Activated T-helper 1 cell treated with anti-CD3 and anti-CD28 coated beads, Interleukin-12 subunit alpha, Interleukin-12 subunit beta, Interleukin-2, Interleukin-4 antibody, amounts not matched to agents 30 ng/mL and 10 ng/mL and 1 ng/mL, durations not matched to agents 14 hours and 24 hours and 36 hours (primary cell): Measurements from ENCODE around the gene LRRC74A. TPM values are rescaled to one million over a fixed set of nuclear protein-coding genes. Genes with fewer than 3 reads are reported as not detected.

Experiments
- DNase-seq: peaks from one replicate; pipeline ENCODE4 v3.0.0; 2021; ENCODE audit warnings: low spot score
- H3K27ac Mint-ChIP-seq: one replicate; pipeline ENCODE4 v1.8.0; 2021; ENCODE audit warnings: mild to moderate bottlenecking, mixed read lengths
- H3K27me3 Mint-ChIP-seq: one replicate; pipeline ENCODE4 v1.8.0; 2022; ENCODE audit warnings: mild to moderate bottlenecking, moderate library complexity, mixed read lengths; ENCODE audit not compliant: insufficient read depth
- H3K36me3 Mint-ChIP-seq: one replicate; pipeline ENCODE4 v1.8.0; 2021; ENCODE audit warnings: low read depth, mixed read lengths
- H3K4me1 Mint-ChIP-seq: one replicate; pipeline ENCODE4 v1.8.0; 2021; ENCODE audit warnings: low read depth, mixed read lengths
- H3K4me3 Mint-ChIP-seq: one replicate; pipeline ENCODE4 v1.8.0; 2021; ENCODE audit warnings: mild to moderate bottlenecking, moderate library complexity, mixed read lengths
- H3K9me3 Mint-ChIP-seq: one replicate; pipeline ENCODE4 v1.8.0; 2021; ENCODE audit warnings: mixed read lengths
- intact Hi-C: fragments of 100-400 bp; cut with micrococcal nuclease; formaldehyde crosslinking; loops from one replicate; pipeline ENCODE4 v1.15.1; 2024
- total RNA-seq: library from RNA; stranded (reverse); gene quantifications from 2 replicates; pipeline ENCODE4 v1.2.3, GENCODE V29; 2022

LRRC74A gene
- total RNA-seq, 1 donor from 2014 or later = not detected

DNA sequence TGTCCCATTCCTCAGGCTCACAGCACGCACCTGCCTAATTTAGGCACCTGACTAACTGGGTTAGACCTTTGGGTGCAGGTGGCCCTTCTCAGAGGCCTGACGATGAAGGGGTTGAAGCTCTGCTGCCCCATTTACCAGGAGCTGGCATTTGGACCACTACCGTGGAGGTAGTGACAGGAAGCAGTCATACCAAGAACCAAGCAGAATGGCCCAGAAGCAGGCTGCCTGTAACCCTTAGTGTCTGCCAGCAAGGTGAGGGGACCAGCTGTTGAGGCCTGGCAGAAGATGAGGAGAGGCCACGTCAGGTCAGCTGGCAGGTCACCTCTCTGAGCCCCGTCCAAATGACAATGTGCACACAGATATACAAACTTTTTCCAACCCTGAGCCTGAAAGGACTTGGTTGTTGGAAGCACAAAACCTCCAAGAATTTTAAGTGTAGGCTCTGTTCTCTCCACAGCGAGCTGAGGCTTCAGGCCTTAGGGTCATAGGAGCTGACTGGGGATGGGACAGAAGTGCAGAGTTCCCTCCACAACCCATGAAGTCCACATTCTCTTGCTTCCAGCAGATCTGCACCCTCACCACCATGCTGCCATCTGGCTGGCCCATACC, 41.8 kb upstream of the LRRC74A start:
- peaks cover 29% of the 10 kb centered on the region for H3K36me3 Mint-ChIP-seq
- H3K4me1 Mint-ChIP-seq = peaks cover 49% of the 10 kb centered on the region
- no peak overlapping the region for H3K4me3 Mint-ChIP-seq
- DNase-seq = no peak
- no peak overlapping the region for H3K27ac Mint-ChIP-seq
- intact Hi-C loops = loop anchor here (1.0 kb wide), 1 partner anchor 74 kb away; no protein-coding TSS in a partner anchor
- H3K27me3 Mint-ChIP-seq = no peaks in the 10 kb centered on the region
- H3K9me3 Mint-ChIP-seq = no peaks in the 10 kb centered on the region

DNA sequence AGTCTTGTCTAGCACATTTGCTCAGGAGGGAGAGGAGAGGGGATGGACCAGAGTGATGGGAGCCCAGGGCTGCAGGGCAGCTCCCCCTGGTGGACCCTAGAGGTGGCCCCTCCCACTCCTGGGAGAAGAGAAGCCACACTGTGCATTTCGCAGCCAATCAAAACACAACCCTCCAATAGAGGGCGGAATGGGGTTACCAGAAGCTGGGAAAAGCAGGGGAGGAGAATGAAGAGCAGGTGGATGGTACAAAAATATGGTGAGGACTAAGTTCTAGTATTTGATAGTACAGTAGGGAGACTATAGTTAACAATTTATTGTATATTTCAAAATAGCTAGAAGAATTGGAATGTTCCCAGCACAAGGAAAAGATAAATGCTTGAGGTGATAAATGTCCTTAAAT, 41.3 kb upstream of the LRRC74A start:
- Mint-ChIP-seq H3K27ac (no peak overlapping the region), H3K4me1 (peaks cover 49% of the 10 kb centered on the region), H3K27me3 (no peaks in the 10 kb centered on the region), H3K36me3 (peaks cover 29% of the 10 kb centered on the region), H3K9me3 (no peaks in the 10 kb centered on the region), H3K4me3 (no peak overlapping the region)
- intact Hi-C loops = loop anchor here (1.0 kb wide), 1 partner anchor 75 kb away; no protein-coding TSS in a partner anchor
- DNase-seq = peak; percentile 33

DNA sequence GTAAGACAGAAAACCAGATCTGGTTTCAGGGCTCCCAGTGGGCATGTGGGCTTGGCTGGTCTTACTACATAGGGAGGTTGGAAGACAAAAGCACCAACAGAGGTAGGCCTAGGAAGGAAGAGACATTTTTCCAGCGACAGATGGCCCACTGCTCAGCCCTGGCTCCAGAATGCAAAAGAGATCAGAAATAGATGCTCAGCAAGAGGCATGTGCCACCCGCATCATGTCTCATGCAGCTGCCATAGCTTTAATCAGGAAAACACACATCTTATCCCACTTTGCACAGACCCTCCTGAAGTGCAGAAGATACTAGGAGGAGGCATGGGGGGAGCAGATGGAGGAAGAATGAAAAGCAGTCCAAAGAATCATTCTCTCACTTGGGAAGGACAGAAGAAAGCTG, 39.6 kb upstream of the LRRC74A start:
- no peak overlapping the region for H3K4me3 Mint-ChIP-seq
- H3K27ac Mint-ChIP-seq = peak overlapping the region; percentile 47
- peaks cover 36% of the 10 kb centered on the region for H3K4me1 Mint-ChIP-seq
- no peak for DNase-seq
- intact Hi-C loops = no loop called here
- H3K27me3 Mint-ChIP-seq = no peaks in the 10 kb centered on the region
- H3K36me3 Mint-ChIP-seq = peaks cover 19% of the 10 kb centered on the region
- no peaks in the 10 kb centered on the region for H3K9me3 Mint-ChIP-seq

DNA sequence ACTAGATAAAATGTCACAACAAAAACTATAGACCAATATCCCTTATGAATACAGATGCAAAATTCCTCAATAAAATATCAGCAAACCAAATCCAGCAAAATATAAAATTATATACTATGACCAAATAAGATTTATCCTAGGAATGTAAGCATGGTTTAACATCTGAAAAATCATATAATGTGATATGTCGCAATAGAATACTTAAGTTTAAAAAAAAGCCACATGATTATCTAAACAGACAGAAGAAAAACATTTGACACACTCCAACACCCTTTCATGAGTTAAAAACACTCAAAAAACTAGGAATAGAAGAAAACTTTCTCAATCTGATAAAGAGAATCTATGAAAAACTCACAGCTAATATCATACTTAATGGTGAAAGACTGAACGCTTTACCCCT, 33.8 kb upstream of the LRRC74A start:
- Mint-ChIP-seq H3K36me3 (peaks cover 18% of the 10 kb centered on the region), H3K9me3 (no peaks in the 10 kb centered on the region), H3K27ac (no peak overlapping the region), H3K27me3 (peaks cover 1% of the 10 kb centered on the region), H3K4me3 (no peak overlapping the region), H3K4me1 (no peaks in the 10 kb centered on the region)
- intact Hi-C loops = no loop called here
- DNase-seq = no peak

DNA sequence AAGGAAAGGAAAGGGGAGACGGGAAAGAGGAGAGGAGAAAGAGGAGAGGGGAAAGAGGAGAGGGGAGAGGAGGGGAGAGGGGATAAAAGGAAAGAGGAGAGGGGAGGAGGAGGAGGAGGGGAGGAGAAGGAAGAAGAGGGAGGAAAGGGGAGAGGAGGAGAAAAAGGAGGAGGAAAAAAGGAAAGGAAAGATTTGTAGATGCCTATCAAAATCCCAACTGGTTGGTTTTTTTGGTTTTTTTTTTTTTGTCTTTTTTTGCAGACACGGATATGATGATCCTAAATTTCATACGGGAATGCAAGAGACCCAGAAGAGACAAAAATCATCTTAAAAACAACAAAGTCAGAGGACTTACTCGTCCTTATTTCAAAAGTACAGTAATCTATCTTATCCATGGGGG, 32.9 kb upstream of the LRRC74A start:
- intact Hi-C loops = no loop called here
- no peak for DNase-seq
- Mint-ChIP-seq H3K9me3 (no peaks in the 10 kb centered on the region), H3K4me1 (no peaks in the 10 kb centered on the region), H3K36me3 (peaks cover 18% of the 10 kb centered on the region), H3K27me3 (peaks cover 1% of the 10 kb centered on the region), H3K27ac (no peak overlapping the region), H3K4me3 (no peak overlapping the region)

DNA sequence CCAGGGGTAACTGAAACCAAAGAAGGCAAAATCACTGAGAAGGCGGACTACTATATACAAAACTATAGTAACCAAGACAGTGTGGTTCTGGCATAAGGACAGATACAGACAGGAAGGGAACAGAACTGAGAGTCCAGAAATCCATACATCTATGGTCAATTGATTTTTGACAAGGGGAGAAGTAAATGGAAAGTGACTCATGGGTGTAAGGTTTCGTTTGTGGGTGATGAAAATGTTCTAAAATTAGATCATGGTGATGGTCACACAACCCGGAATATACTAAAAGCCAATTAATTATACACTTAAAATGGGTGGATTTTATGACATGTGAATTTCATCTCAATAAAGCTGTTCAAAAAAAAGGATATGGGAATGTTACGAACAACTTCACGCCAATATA, 32.3 kb upstream of the LRRC74A start:
- Mint-ChIP-seq H3K27ac (no peak overlapping the region), H3K27me3 (peaks cover 1% of the 10 kb centered on the region), H3K4me3 (no peak overlapping the region), H3K36me3 (peaks cover 17% of the 10 kb centered on the region), H3K4me1 (no peaks in the 10 kb centered on the region), H3K9me3 (no peaks in the 10 kb centered on the region)
- intact Hi-C loops = no loop called here
- DNase-seq = no peak

DNA sequence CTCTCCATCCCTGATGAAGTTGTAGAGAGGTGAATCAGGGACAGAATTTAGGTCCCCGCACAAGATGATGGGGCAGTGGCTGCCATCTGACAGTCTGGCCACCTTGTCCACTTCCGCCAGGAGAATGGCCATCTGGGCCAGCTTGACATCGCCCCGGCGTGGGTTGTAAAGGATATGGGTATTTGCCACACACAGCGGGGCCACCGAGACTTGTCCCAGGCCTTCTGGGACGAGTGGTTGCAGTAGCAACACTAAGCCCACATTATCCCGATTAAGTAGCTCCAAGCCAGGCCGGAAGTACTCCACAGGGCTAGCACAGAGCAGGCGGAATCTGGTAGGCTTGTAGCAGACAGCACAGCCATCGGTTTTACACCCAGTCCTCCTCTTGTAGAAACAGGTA, 19.8 kb upstream of the LRRC74A start:
- DNase-seq = no peak
- Mint-ChIP-seq H3K4me1 (peaks cover 26% of the 10 kb centered on the region), H3K4me3 (no peak overlapping the region), H3K27ac (no peak overlapping the region), H3K36me3 (peaks cover 39% of the 10 kb centered on the region), H3K9me3 (no peaks in the 10 kb centered on the region), H3K27me3 (no peaks in the 10 kb centered on the region)
- intact Hi-C loops = no loop called here

DNA sequence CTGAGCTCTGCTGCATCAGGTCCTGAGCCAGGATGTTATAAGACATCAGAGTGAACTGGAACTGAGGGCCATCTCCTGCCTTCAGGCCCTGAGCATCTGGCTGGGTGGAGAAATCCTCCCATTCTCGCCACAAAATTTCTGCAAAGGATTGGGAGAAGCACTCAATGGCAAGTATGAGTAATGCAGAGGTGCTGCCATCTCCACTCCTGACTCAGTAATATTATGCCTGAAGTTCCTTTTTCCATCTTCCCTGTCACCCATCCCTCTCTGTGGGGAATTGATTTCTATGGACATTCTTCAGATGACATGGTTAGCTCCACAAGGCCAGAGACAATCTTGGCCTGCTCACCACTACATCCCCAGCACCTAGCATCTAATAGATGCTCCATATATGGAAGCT, 18.2 kb upstream of the LRRC74A start:
- Mint-ChIP-seq H3K9me3 (no peaks in the 10 kb centered on the region), H3K36me3 (peaks cover 28% of the 10 kb centered on the region), H3K27me3 (no peaks in the 10 kb centered on the region), H3K4me3 (no peak overlapping the region), H3K27ac (no peak overlapping the region), H3K4me1 (peaks cover 28% of the 10 kb centered on the region)
- intact Hi-C loops = no loop called here
- no peak for DNase-seq

DNA sequence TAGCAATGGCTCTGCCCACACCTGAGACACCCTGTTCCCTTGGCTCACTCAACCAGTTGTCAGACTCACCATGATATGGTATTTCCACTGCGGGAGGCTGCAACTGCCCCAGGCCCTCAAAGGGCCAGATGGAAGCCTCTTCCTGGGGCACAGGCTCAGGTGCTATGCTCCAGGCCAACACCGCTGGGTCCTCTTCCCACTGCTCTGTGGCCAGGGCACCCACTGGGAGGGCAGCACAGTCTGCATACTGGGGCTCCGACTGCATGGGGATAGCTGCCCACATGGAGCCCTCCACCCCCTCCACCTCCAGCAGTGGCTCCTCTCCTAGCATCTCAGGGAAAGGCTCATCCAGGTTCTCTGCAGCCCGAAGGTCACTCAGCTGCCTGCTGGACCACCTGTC, 17.2 kb upstream of the LRRC74A start:
- H3K36me3 Mint-ChIP-seq = peaks cover 19% of the 10 kb centered on the region
- intact Hi-C loops = no loop called here
- H3K4me1 Mint-ChIP-seq = peaks cover 23% of the 10 kb centered on the region
- no peak overlapping the region for H3K27ac Mint-ChIP-seq
- no peak overlapping the region for H3K4me3 Mint-ChIP-seq
- no peaks in the 10 kb centered on the region for H3K27me3 Mint-ChIP-seq
- H3K9me3 Mint-ChIP-seq = no peaks in the 10 kb centered on the region
- no peak for DNase-seq

DNA sequence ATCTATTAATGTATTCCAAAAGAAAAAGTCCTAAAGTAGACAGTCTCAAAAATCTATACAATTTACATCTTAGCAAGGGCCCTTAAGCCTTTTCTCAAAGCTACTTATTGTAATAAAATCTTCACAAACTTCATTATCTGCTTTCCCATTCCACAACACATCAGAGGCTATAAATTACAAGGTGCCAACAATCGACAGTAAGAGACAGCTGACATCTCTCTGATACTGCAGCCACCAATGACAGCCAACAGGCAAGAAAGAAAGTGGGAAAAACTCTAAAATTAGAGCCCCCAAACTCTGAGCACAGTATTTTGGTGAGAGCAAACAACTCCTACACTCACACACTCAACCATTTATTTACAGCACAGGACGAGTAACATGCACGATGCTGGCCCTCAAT, 15.7 kb upstream of the LRRC74A start:
- intact Hi-C loops = loop anchor here (5.0 kb wide), 5 partner anchors 147 to 823 kb away; partner anchors contain the start of genes GPATCH2L, IFT43, SAMD15 and TMED8
- peaks cover 14% of the 10 kb centered on the region for H3K36me3 Mint-ChIP-seq
- H3K4me3 Mint-ChIP-seq = peak overlapping the region; percentile 96
- no peak overlapping the region for H3K27ac Mint-ChIP-seq
- DNase-seq = no peak
- H3K4me1 Mint-ChIP-seq = peaks cover 23% of the 10 kb centered on the region
- peaks cover 2% of the 10 kb centered on the region for H3K27me3 Mint-ChIP-seq
- no peaks in the 10 kb centered on the region for H3K9me3 Mint-ChIP-seq

DNA sequence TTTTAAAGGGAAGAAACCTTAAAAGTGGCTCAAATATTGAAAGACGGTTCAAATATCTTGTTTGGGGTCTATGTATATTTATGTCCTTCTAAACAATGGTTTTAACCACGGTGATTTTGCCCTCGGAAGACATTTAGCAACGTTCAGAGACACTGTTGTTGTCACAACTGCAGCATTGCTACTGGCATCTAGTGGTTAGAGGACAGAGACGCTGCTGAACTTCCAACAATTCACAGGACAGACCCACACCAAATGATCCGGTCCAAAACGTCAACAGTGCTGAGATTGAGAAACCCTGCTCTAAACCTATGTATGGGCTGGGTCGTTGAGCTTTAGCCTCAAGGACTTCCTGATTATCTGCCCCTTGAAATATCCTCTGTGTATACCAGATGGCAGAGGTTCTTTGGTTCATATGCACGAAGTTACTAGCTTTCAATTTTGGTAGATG, 15.2 kb upstream of the LRRC74A start:
- H3K27me3 Mint-ChIP-seq = peaks cover 2% of the 10 kb centered on the region

DNA sequence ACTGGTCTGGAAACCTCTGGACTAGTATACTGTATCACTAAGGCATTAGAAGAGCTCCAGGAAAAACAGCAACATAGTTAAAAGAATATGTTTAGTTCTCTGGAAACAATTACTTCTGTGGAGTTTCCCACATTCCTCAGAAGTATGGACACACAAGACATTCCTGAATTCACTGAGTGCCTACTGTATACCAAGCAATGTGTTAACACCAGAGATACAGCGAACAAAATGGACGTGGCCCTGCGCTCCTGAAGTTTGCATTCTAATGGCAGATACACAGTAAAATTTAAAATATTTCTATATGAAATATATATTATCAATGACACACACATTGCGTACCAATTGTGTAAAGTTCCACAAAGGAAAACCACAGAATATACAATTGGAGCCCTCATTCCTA, 14.6 kb upstream of the LRRC74A start:
- H3K27me3 Mint-ChIP-seq = peaks cover 2% of the 10 kb centered on the region
- no peaks in the 10 kb centered on the region for H3K9me3 Mint-ChIP-seq
- peak overlapping the region; percentile 95 for H3K27ac Mint-ChIP-seq
- intact Hi-C loops = loop anchor here (1.0 to 5.0 kb wide), 6 partner anchors 101 to 824 kb away; partner anchors contain the start of genes GPATCH2L, IFT43, SAMD15 and TMED8
- peaks cover 23% of the 10 kb centered on the region for H3K4me1 Mint-ChIP-seq
- H3K4me3 Mint-ChIP-seq = peak overlapping the region; percentile 96
- peaks cover 11% of the 10 kb centered on the region for H3K36me3 Mint-ChIP-seq
- DNase-seq = no peak

More for the DNA sequence above, 15.2 kb upstream of the LRRC74A start:
- Mint-ChIP-seq H3K4me1 (peaks cover 23% of the 10 kb centered on the region), H3K9me3 (no peaks in the 10 kb centered on the region), H3K27ac (peak overlapping the region; percentile 46), H3K36me3 (peaks cover 11% of the 10 kb centered on the region), H3K4me3 (peak overlapping the region; percentile 96)
- peak; percentile 4 for DNase-seq
- intact Hi-C loops = loop anchor here (1.0 to 5.0 kb wide), 6 partner anchors 101 to 824 kb away; partner anchors contain the start of genes GPATCH2L, IFT43, SAMD15 and TMED8

DNA sequence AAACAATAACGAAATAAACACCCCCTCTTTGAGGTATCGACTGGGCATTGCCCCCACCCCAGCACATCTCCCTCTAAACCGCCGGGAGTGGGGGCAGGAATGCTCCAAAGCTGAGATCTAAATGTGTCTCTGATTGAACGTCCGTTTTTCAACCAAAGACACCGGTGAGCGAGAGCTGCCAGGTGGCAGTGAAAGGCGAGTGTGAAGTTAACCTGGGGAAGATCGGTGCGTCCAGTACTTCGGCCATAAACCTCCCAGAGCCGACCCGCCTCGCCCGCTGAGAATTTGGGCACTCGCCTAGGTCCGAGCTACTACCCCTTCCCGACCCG, 14.2 kb upstream of the LRRC74A start:
- Mint-ChIP-seq H3K9me3 (no peaks in the 10 kb centered on the region), H3K4me1 (peaks cover 23% of the 10 kb centered on the region), H3K36me3 (peaks cover 11% of the 10 kb centered on the region), H3K27ac (peak overlapping the region; percentile 95), H3K4me3 (peak overlapping the region; percentile 96), H3K27me3 (peaks cover 2% of the 10 kb centered on the region)
- intact Hi-C loops = loop anchor here (1.0 to 5.0 kb wide), 11 partner anchors 29 to 825 kb away; partner anchors contain the start of genes CIPC, GPATCH2L, IFT43 and POMT2
- no peak for DNase-seq
